IPS-18a (cell line): Measurements from ENCODE around the gene PLPP7.

Experiments used
- H3K27ac ChIP-seq: one replicate; pipeline ENCODE4 v1.5.1; 2013; ENCODE audit warnings: low read length
- H3K27me3 ChIP-seq: one replicate; pipeline ENCODE4 v1.6.1; 2013; ENCODE audit warnings: mild to moderate bottlenecking, low read length; ENCODE audit not compliant: control insufficient read depth, insufficient read depth
- H3K36me3 ChIP-seq: one replicate; pipeline ENCODE4 v1.6.1; 2013; ENCODE audit warnings: low read depth, low read length; ENCODE audit not compliant: control insufficient read depth
- H3K4me1 ChIP-seq: one replicate; pipeline ENCODE4 v1.6.1; 2013; ENCODE audit warnings: low read depth, low read length; ENCODE audit not compliant: control insufficient read depth
- H3K4me3 ChIP-seq: one replicate; pipeline ENCODE4 v1.5.1; 2013; ENCODE audit warnings: low read length
- H3K9ac ChIP-seq: one replicate; pipeline ENCODE4 v1.6.1; 2013; ENCODE audit warnings: mild to moderate bottlenecking, low read length, moderate library complexity
- H3K9me3 ChIP-seq: one replicate; pipeline ENCODE4 v1.6.1; 2013; ENCODE audit warnings: low read depth, low read length; ENCODE audit not compliant: control insufficient read depth

Gene PLPP7

DNA sequence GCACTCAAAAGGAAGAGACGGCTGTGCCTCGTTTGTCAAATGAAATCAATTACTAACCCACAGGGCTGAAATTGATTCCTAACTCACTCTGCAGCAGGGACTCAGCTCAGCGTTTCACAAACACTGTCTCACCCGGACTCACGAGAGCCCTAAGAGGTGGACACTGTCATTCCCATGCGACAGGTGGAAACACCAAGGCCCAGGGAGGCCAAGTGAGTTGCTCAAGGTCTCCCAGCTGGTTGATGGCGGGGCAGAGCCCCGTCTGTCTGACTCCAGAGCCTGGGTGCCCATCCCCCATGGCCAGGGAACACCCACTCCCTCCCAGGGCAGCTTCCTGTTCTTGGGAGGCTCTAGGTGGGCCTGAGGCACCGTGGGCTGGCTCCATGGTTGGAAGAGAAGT, 1.3 kb upstream of the PLPP7 start:
- no peaks in the 10 kb centered on the region for H3K27me3 ChIP-seq
- no peaks in the 10 kb centered on the region for H3K9me3 ChIP-seq
- no peaks in the 10 kb centered on the region for H3K36me3 ChIP-seq
- H3K4me3 ChIP-seq, result no peak overlapping the region
- H3K9ac ChIP-seq, result no peak overlapping the region
- no peak overlapping the region for H3K27ac ChIP-seq
- no peaks in the 10 kb centered on the region for H3K4me1 ChIP-seq

DNA sequence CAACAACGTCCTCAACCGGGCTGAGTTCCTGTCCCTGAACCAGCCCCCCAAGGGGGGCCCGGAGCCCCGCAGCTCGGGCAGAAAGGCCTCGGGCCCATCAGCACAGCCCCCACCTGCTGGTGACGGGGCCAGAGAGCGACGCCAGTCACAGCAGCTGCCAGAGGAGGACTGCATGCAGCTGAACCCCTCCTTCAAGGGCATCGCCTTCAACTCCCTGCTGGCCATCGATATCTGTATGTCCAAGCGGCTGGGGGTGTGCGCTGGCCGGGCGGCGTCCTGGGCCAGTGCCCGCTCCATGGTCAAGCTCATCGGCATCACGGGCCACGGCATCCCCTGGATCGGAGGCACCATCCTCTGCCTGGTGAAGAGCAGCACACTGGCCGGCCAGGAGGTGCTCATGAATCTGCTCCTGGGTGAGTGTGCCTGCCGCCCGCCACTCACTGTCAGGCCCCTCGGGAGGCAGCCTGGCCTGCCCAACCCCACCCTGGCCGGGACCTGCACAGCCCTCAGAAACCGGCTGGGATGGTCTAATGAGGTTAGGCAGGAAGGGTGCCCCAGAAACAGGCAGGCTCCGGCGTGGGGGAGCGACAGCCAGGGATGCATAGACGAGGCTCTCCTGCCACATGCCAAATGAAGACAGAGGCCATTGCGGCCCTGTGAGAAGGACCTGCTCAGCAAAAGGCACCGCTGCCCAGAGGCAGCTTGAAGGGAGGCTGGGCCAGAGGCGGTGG, 678 bp downstream of the PLPP7 start:
- Histone ChIP-seq H3K9ac (no peak overlapping the region), H3K9me3 (no peaks in the 10 kb centered on the region), H3K27me3 (no peaks in the 10 kb centered on the region), H3K27ac (no peak overlapping the region), H3K4me1 (no peaks in the 10 kb centered on the region), H3K4me3 (no peak overlapping the region), H3K36me3 (no peaks in the 10 kb centered on the region)

DNA sequence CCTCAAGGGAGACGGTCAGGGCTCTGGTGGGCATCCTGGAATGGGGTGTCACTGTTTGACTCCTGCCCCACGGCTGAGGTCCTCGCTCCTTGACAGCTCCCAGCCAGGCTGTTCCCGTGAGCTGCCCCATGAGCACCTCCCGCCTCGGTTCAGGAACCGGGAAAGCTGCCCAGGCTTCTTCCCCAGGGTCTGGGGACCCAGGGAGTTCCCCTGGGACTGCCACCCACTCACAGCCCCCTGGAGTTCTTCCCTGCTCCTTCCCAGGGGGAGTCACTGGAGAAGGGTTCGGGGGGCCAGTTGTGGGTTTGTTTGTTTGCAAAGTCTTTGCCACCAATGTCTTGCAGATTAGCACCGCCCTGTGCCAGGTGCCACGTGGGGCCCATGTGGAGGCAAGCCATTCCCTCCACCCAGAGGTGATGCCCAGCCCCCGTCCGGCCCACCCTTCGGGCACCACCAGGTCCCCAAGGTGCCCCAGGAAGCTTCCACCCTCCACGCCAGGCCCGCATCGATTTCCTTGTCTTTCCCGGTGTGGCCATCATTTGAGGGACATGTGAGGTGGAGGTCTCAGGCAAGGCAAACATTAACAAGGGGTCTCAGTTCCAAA, 1.3 kb downstream of the PLPP7 start:
- no peak overlapping the region for H3K4me3 ChIP-seq
- no peaks in the 10 kb centered on the region for H3K4me1 ChIP-seq
- H3K27me3 ChIP-seq, result no peaks in the 10 kb centered on the region
- no peak overlapping the region for H3K27ac ChIP-seq
- H3K9me3 ChIP-seq, result no peaks in the 10 kb centered on the region
- H3K9ac ChIP-seq, result no peak overlapping the region
- no peaks in the 10 kb centered on the region for H3K36me3 ChIP-seq

DNA sequence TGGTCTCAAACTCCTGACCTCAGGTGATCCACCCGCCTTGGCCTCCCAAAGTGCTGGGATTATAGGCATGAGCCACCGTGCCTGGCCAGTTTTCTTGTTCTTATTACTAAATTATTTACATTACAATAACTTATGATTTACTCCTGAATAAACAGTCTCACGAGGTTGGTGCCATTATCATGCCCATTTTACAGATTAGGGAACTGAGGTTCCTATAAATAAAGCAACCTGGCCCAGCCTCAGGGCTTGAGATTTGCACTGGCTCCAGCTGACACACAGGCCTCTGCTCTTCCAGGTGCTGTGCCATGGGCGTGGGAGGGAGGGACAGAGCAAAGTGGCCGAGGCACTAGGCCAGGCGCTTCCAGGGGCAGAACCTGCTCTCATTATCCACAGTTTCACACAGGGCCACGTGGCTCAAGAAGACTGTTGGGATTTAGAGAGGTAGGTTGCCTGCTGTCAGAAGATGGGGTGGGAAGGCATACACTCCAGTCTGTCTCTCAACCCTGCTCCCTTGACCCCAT, 2.3 kb downstream of the PLPP7 start:
- Histone ChIP-seq H3K27ac (no peak overlapping the region), H3K4me3 (no peak overlapping the region), H3K9ac (no peak overlapping the region), H3K27me3 (no peaks in the 10 kb centered on the region), H3K36me3 (no peaks in the 10 kb centered on the region), H3K9me3 (no peaks in the 10 kb centered on the region), H3K4me1 (no peaks in the 10 kb centered on the region)

DNA sequence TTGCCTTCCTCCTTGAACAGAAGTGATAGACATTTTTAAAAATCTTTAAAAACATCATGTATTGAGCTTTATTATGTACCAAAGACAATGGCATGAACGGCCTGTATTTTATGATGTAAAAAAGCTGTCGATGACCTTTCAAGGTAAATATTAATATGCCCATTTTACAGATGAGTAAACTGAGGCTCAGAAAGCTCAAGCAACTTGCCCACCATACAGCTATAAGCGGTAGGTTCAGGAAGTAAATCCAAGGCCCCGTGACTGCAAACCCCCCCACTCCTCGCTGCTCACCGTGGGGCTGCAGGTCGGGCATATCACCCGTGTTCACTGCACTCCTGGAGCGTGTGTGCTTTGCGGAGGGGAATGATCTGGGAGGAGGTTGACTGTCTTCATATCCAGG, 3.4 kb downstream of the PLPP7 start:
- no peaks in the 10 kb centered on the region for H3K4me1 ChIP-seq
- H3K4me3 ChIP-seq, result no peak overlapping the region
- no peak overlapping the region for H3K27ac ChIP-seq
- H3K36me3 ChIP-seq, result no peaks in the 10 kb centered on the region
- no peaks in the 10 kb centered on the region for H3K9me3 ChIP-seq
- H3K27me3 ChIP-seq, result no peaks in the 10 kb centered on the region
- no peak overlapping the region for H3K9ac ChIP-seq

DNA sequence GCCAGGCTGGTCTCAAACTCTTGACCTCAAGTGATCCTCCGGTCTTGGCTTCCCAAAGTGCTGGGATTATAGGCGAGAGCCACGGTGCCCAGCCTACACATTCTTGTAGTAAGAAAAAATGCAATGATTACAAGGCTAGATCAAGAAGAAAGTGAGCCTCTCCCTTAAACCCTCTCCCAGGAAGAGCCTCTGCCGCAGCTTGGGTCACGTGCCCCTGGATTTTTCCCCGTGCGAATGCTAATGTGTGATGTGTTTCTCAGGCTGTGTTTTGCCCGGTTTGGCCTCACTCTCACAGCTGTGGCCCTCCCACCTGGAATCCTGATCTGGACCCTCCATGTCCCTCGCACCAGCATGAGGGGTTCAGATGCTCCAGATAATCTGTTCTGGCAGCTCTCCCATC, 6.9 kb downstream of the PLPP7 start:
- no peak overlapping the region for H3K4me3 ChIP-seq
- no peaks in the 10 kb centered on the region for H3K36me3 ChIP-seq
- H3K9ac ChIP-seq, result no peak overlapping the region
- H3K27ac ChIP-seq, result no peak overlapping the region
- H3K9me3 ChIP-seq, result no peaks in the 10 kb centered on the region
- H3K27me3 ChIP-seq, result no peaks in the 10 kb centered on the region
- no peaks in the 10 kb centered on the region for H3K4me1 ChIP-seq

DNA sequence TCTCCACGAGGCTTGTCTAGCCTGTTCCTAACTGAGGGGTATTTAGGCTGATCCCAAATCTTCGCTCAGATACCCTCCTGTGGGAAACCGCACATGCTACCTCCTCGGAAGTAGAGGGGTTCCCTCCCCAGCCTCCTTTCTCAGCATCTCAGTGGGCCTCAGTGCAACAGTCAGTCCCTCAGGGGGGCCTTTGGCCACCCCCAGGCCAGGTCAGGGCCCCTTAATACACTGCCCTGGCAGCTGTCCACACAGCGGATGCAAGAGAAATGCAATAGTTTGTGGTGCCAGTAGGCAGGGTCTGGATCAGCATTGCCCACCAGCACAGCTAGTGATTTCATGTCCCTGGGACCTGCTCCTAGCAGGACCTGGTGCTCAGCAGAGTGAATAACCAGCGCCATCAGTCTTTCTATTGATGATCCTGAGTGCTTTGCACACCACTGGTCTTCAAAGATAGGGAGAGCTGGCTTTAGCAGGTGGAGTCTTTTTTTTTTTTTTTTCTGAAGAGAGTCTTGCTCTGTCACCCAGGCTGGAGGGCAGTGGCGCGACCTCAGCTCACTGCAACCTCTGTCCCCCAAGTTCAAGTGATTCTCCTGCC, 7.5 kb downstream of the PLPP7 start:
- Histone ChIP-seq H3K9me3 (no peaks in the 10 kb centered on the region), H3K4me1 (no peaks in the 10 kb centered on the region), H3K4me3 (no peak overlapping the region), H3K36me3 (no peaks in the 10 kb centered on the region), H3K27me3 (no peaks in the 10 kb centered on the region), H3K9ac (no peak overlapping the region), H3K27ac (no peak overlapping the region)

DNA sequence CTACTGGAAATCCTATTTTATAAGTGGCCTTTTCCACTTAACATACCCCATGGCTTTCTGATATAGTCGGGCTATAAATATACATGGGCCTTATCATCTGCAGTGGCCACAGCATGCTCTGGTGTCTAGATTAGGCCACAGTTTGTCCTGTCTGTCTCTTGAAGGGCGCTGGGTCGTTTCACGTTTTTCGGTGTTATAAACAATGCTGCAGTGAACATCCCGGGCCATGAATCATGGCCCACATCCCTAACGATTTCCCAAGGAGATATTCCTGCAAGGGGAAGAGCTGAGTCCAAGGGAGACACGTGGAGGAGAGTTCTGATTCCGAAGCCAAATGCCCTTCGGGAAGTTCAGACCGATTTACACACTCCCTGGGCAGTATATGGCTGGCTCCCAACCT, 8.4 kb downstream of the PLPP7 start:
- Histone ChIP-seq H3K4me3 (no peak overlapping the region), H3K9me3 (no peaks in the 10 kb centered on the region), H3K9ac (no peak overlapping the region), H3K36me3 (no peaks in the 10 kb centered on the region), H3K27me3 (no peaks in the 10 kb centered on the region), H3K4me1 (no peaks in the 10 kb centered on the region), H3K27ac (no peak overlapping the region)

DNA sequence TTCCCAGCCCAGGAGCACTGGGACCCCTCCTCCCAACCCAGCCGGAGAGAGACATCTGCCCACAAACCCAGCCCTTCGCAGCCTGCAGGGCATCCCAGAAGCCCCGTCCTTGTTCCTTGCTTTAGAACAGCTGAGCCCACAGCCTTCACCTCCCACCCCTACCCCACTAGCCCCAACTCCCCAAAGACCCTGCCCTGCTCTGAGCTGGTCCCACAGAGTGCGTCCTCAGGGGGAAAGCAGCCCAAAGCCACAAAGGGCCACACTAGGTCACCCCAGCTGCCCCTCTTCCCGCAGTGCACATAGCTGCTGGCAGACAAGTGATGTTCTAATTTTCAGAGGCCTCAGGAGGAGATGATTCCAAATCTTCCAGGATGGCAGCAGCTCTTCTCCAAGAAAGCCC, 8.8 kb downstream of the PLPP7 start:
- no peaks in the 10 kb centered on the region for H3K9me3 ChIP-seq
- H3K4me3 ChIP-seq, result no peak overlapping the region
- H3K27ac ChIP-seq, result no peak overlapping the region
- no peak overlapping the region for H3K9ac ChIP-seq
- H3K36me3 ChIP-seq, result no peaks in the 10 kb centered on the region
- no peaks in the 10 kb centered on the region for H3K27me3 ChIP-seq
- H3K4me1 ChIP-seq, result no peaks in the 10 kb centered on the region

DNA sequence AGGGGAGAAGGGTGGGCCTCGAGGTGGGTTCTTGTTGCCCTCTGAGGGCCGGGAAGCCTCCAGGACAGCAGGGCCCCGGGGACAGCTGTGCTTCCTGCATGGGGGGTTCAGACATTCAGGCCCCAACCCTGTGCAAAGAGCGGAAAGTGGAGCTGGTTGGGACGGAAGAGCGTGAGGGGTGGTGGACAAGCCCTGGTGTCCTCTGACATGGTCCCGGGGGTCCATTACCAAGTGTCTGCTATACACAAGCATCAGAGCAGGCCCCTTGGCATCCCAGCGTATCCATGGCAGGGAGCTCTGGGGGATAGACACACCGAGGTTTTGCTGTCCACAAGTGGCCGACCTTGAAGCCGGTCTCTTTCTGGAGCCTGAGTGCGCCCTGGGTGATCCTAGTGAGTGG, 9.3 kb downstream of the PLPP7 start:
- H3K4me3 ChIP-seq, result no peak overlapping the region
- no peak overlapping the region for H3K9ac ChIP-seq
- no peaks in the 10 kb centered on the region for H3K4me1 ChIP-seq
- no peak overlapping the region for H3K27ac ChIP-seq
- H3K9me3 ChIP-seq, result no peaks in the 10 kb centered on the region
- no peaks in the 10 kb centered on the region for H3K36me3 ChIP-seq
- no peaks in the 10 kb centered on the region for H3K27me3 ChIP-seq

DNA sequence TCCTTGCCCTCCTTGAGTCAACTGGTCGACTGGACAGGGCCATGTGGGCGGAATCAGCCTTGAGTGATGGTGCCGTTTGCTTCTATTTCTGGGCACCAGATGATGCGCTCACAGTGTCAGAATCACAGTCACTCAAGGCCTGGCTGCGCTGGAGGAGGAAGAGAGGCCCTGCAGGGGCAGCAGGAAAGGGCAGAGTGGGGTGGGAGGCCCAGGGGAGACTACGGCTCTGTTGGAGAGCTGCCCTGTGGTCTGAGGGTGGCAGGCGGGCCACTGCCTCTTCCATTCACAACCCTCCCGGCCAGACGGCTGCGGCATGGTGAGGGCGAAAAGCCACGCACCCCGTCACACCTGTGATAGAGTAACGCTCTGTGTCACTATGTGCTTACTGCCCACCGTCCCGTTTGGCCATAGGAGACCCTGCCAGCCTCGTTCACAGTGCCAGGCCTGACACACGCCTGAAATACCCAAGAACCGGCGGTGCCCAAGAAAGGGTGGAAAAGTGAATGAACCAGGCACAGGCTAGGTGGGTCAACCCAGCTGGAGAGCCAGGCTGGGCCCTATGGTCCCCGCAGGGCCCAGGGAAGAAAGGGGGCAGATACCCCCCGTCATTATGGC, 9.9 kb downstream of the PLPP7 start:
- Histone ChIP-seq H3K4me3 (no peak overlapping the region), H3K4me1 (no peaks in the 10 kb centered on the region), H3K9me3 (no peaks in the 10 kb centered on the region), H3K36me3 (no peaks in the 10 kb centered on the region), H3K27me3 (no peaks in the 10 kb centered on the region), H3K9ac (no peak overlapping the region), H3K27ac (no peak overlapping the region)
